Activated CD4-positive, alpha-beta T cell treated with anti-CD3 and anti-CD28 coated beads, Interleukin-2, amount 50 U/mL, for 4 hours (primary cell): ENCODE data around the gene RPS27A.
A peak's percentile ranks its signal among the peaks of the same experiment; 100 is the strongest.
"Not testable (repeated sequence)": the region's sequence is repeated elsewhere in the genome, so short reads cannot be mapped to it uniquely, and the experiment has no call there.

Source experiments
- DNase-seq, 2 experiments: peaks; one replicate each; pipeline ENCODE4 v3.0.0-alpha.2; 2020

RPS27A gene

GRCh38 chr2:55232084-55232862, at the start of gene RPS27A, which contains the start of gene CLHC1:
Gene RPS27A, plus strand, starts transcription at chr2:55232688. Its CDS starts 137 bp downstream, at chr2:55232825.
Gene CLHC1, minus strand, starts transcription at chr2:55232293. Its CDS starts 9,882 bp downstream, at chr2:55222411.
- peak; percentile 93 to 95 for DNase-seq

DNA sequence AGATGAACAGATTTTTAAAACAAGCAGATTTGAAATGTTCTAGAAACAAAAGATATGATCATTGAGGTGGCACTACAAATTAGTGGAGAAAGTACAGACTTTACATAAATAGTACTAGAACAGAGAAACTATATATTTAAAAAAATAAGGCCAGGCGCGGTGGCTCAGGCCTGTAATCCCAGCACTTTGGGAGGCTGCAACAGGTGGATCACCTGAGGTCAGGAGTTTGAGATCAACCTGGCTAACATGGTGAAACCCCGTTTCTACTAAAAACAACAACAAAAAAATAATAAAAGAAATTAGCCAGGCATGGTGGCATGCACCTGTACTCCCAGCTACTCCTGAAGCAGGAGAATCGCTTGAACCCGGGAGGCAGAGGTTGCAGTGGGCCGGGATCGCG, 45.7 kb upstream of the RPS27A start:
- DNase-seq: not testable (repeated sequence)

GRCh38 chr2:55191888-55192287, 40.6 kb upstream of the RPS27A start:
- DNase-seq: not testable (repeated sequence)

DNA sequence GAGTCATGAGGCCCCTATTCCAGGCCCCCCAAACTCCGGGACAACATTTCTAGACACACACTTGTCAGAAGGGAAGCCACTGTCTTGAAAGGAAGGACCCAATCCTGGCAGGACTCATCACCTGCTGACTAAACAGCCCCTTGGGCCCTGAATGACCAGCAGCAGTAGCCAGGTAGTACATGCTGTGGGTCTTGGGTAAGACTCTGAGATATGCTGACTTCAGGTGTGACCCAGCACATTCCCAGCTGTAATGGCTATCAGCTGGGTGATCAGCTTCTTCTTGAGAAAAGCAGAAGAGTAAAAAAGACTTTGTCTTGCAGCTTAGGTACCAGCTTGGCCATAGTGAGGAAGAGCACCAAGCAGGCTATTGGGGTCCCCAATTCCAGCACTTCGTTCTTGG, 36.0 kb upstream of the RPS27A start:
- no peak for DNase-seq

DNA sequence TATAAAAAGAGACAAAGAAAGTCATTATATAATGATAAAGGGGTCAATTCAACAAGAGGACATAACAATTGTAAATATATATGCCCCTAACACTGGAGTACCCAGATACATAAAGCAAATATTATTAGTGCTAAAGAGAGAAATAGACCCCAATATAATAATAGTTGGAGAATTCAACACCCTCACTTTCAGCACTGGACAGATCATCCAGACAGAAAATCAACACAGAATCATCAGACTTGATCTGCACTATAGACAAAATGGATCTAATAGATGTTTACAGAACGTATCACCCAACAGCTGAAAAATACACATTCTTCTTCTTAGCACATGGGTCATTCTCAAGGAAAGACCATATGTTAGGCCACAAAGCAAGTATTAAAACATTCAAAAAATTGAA, 32.1 kb upstream of the RPS27A start:
- no peak for DNase-seq

DNA sequence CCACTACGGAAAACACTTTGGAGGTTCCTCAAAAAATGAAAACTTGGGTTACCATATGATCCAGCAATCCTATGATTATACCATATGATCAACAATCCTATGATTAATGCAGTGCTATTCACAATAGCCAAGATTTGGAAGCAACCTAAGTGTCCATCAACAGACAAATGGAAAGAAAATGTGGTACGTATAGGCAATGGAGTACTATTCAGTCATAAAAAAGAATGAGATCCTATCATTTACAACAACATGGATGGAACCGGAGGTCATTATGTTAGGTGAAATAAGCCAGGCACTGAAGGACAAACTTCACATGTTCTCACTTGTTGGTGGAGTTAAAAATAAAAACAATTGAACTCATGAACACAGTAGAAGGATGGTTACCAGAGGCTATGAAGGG, 28.0 kb upstream of the RPS27A start:
- no peak for DNase-seq

- no peak for DNase-seq
These were observed 27.5 kb upstream of the RPS27A start for GRCh38 chr2:55204950-55205349.

DNA sequence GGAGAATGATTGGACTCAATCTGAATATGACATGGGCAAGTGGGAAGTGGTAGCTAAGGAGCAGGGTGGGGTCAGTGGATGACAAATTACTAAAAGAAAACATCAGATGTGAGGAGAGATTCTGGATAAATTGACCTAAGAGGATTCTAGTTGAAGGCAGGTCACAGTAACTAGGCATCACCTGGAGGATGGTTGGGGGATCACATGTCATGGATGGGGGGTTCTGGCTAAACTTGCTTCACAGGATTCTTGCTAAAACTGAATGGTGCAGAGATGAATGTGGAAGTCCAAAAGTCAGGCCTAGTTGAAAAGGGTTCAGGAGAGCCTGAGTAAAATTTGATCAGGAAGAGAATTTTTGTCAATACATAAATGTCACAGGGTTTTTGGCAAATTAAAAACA, 18.7 kb upstream of the RPS27A start:
- DNase-seq: no peak

DNA sequence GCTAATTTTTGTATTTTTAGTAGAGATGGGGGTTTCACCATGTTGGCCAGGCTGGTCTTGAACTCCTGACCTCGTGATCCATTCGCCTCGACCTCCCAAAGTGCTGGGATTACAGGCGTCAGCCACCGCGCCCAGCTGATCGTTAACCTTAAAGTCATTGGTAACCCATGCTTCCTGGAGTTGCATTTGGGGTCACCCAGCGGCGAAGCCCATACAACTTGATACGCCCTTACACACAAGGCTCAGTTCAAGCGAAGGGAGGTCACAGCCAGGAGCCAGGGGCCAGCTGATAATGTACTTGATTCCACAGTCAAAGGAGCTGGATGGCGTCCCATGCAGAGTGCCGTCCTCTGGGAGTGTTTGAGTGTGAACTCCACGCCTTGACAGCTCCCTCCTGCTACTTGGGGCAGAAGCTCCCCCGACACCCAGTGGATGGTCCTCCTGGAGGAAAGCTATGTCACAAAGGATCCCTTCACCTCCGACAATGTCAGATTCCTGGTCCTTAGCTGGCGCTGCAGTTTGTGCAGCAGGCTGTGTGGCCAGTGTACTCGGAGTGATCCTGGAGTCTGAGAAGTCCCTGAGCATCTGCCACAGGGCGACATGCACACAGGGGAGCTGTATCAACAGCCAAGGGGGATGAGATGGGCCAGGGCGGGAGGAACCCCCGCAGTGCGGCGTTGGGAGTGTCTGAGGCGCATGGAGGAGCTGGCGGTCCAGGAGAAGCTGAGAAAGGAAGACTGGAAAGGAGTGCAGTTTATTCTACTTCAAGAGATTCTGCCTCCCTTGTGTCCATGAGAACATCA, 8.3 kb upstream of the RPS27A start:
- no peak for DNase-seq

- DNase-seq: no peak
These were observed 7.7 kb upstream of the RPS27A start for GRCh38 chr2:55224761-55225261.

DNA sequence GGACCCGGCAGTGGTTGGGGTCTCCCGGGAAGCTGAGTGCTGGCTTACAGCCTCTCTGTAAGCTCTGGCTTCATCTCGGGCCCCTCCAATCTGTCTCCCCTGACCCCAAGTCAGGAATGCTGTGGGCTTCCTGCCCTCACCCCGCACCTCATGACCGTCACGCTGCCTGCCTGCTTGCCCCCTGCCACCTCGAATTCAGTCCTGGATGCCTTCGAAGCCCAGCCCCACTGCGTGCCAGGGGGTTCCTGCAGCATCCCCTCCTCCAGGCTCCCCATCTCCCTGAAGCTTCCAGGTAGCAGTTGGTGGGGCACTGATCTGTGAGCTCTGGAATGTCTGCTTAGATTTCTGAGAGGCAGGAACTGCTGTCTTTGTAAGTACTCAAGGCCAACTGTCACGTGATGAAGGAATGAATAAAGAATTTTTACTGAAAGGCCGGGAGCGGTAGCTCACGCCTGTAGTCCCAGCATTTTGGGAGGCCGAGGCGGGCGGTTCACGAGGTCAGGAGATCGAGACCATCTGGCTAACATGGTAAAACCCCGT, 6.9 kb upstream of the RPS27A start:
- DNase-seq: no peak

- DNase-seq: not testable (repeated sequence)
These were observed 4.9 kb upstream of the RPS27A start for GRCh38 chr2:55227437-55228225.

DNA sequence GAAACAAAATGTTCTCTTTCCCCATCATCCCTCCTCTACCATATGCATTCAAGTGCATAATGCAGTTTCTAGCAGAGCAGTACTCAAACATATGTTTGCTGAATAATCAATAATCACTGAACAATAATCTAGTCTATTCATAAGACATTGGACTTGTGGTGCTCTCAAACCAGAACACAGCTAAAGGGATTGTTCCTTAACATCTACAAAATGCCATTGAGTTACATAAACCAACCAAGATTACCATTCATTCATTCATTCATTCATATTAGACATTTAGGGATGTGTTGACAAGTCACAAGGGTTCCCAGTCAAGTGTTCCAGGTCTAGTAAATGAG, 4.3 kb upstream of the RPS27A start:
- no peak for DNase-seq

- DNase-seq: no peak
These were observed 3.3 kb upstream of the RPS27A start for GRCh38 chr2:55229221-55229620.

DNA sequence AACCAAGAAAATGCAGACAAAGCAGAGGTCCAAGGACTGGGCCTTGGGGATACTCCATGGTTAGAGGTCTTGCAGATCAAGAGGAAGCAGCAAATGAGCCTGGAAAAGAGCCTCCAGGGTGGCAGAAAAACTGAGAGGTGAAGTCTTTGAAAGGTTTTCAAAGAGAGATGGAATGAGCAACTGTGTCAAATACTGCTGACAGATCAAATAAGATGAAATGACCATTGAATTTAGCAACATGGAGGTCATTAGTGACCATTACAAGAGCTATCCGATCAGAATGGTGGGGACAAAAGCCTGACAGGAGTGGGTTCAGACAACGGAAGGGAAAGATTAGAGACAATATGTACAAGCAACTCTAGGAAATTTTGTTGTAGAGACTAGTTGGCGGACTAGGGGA, 1.9 kb upstream of the RPS27A start:
- no peak for DNase-seq

DNA sequence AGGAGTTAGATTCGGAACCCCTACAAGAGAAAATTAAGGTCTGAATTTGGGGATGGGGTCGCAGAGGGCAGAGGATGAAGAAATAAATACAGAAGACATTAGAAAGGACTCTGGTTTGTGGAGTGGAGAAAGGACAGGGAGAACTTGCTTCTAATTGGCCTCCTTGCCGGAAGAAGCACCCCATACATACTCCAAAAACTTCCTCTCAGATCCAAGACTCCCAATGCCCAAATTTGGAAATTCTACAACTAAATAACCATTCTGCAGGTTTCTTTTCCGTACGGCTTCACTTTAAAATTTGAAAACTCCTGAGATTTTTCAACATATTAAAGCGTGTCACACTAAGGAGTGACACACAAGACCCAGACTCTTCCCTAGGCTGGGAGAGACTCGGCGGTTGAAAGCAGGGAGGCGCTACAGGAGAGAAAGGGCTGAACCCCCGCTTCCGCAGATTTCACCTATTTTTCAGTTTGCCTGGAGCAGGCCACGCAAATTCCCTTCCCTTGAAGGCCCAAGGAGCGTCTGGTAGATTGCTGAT, 873 bp upstream of the RPS27A start:
- no peak for DNase-seq

- DNase-seq: peak; percentile 40 to 43
These were observed 572 bp downstream of the RPS27A start for GRCh38 chr2:55232863-55233657.

DNA sequence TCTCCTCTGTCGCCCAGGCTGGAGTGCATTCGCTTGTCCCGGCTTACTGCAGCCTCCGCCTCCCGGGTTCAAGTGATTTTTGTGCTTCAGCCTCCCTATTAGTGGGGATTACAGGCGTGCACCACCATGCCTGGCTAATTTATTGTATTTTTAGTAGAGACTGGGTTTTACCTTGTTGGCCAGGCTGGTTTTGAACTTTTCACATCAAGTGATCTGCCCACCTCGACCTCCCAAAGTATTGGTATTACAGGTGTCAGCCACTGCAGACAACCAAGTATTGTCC, 1.1 kb downstream of the RPS27A start:
- DNase-seq: no peak

GRCh38 chr2:55235724-55236538, 3.4 kb downstream of the RPS27A start:
- no peak for DNase-seq

DNA sequence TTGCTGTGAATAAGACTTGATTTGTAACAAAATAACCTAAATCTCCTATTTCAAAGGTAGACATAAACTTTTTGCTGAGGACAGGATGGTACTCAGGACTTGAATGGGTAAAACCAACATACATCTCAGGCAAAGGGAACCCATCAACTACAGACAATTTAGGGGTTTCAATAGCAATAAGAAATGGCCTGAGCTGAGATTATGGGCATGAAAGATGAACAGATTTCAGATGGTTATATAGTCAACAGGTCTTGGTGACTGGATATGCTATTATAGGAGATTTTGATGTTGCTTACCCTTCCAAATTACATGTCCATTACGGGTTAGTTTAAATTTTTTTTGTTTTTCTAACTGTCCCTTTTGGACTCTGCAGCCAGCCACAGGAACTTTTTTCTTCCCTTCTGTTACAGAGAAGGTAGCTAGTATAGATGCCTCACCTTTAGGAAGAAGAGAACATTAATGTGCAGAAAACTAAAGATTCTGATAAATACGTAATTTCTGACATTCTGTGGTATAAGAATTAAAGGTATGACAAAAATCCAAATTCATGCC, 4.6 kb downstream of the RPS27A start:
- no peak for DNase-seq
